Lung (tissue), 12 donors: Measurements from ENCODE around the gene KRT16. TPM values are rescaled to one million over a fixed set of nuclear protein-coding genes. Genes with fewer than 3 reads are reported as not detected.

Source experiments
- ATAC-seq: fragments of 200-7000 bp; cut with Tn5 transposase; one replicate; pipeline ENCODE4 v1.9.1; 2020; ENCODE audit warnings: moderate number of reproducible peaks; ENCODE audit not compliant: insufficient read depth, low FRiP score
- DNase-seq, 3 donors: peaks; one replicate each; pipeline ENCODE4 v3.0.0-alpha.2; 2013 to 2017
- H3K27ac ChIP-seq, 2 donors: one replicate each; pipeline ENCODE4 v1.5.1; 2013; ENCODE audit warnings: mild to moderate bottlenecking in 2 of 2, moderate library complexity in 2 of 2, control low read depth in 1 of 2, inconsistent platforms in 1 of 2, low read depth in 1 of 2, low read length in 1 of 2
- H3K27me3 ChIP-seq, 3 donors: one replicate each; pipeline ENCODE4 v1.5.1; 2013; ENCODE audit warnings: low read length in 2 of 3; ENCODE audit not compliant: control insufficient read depth in 3 of 3, insufficient read depth in 3 of 3
- H3K36me3 ChIP-seq, 4 donors: one replicate each; pipeline ENCODE4 v1.5.1; 2013; ENCODE audit warnings: low read length in 4 of 4, mild to moderate bottlenecking in 1 of 4, moderate library complexity in 1 of 4; ENCODE audit not compliant: control insufficient read depth in 4 of 4, insufficient read depth in 4 of 4
- H3K4me1 ChIP-seq, 5 donors: one replicate each; pipeline ENCODE4 v1.5.1; 2013; ENCODE audit warnings: low read length in 5 of 5, mild to moderate bottlenecking in 2 of 5, moderate library complexity in 1 of 5; ENCODE audit not compliant: control insufficient read depth in 5 of 5, insufficient read depth in 5 of 5
- H3K4me3 ChIP-seq: one replicate; pipeline ENCODE4 v1.5.1; 2013; ENCODE audit warnings: mild to moderate bottlenecking, control low read depth, moderate library complexity
- H3K9ac ChIP-seq, 2 donors: one replicate each; pipeline ENCODE4 v1.5.1; 2013; ENCODE audit warnings: low read length in 2 of 2, control low read depth in 1 of 2; ENCODE audit not compliant: insufficient read depth in 1 of 2
- H3K9me3 ChIP-seq, 4 donors: one replicate each; pipeline ENCODE4 v1.5.1; 2013; ENCODE audit warnings: low read length in 3 of 4, mild to moderate bottlenecking in 1 of 4, moderate library complexity in 1 of 4; ENCODE audit not compliant: control insufficient read depth in 4 of 4, insufficient read depth in 3 of 4
- CTCF ChIP-seq: IDR thresholded peaks from 2 replicates; pipeline ENCODE4 v1.5.1; 2012; ENCODE audit warnings: mild to moderate bottlenecking; ENCODE audit errors: control extremely low read depth, extremely low read depth
- WGBS, 2 donors: extraction: QIAGEN DNeasy Blood & Tissue Kit; methylation state at CpG; one replicate each; pipeline ENCODE4 v1.1.7; 2013; 5-methylcytosine and 5-hydroxymethylcytosine counted together
- polyA plus RNA-seq, 2 donors: library from polyadenylated mRNA; stranded (reverse); fragments of 200-250 nt; gene quantifications; one replicate each; pipeline ENCODE4 v1.2.1, GENCODE V29; 2013
- total RNA-seq, 2 donors: library from RNA; depleted of rRNA in 1 of 2; stranded (reverse); fragments of >200 nt in 1 of 2; gene quantifications; one replicate each; pipeline ENCODE4 v1.2.1, GENCODE V29; 2014 to 2021
- donor health status: control.
- donor health status: control.
- donor health status: Bipolar disorder and iron deficiency.
- donor health status: healthy.
- donor health status: DM: yes; HTN: yes; CAD: no.

Gene KRT16
- total and polyA plus RNA-seq, 4 donors: 0.10 to 0.28 (median 0.18) TPM; not detected in 1

- H3K27ac ChIP-seq: peak overlapping the region in 1 of 2 donors; percentile 92
- peak; percentile 60 to 78 (median 76) for DNase-seq
- no peaks in the 10 kb centered on the region for H3K36me3 ChIP-seq
- no peak for TF ChIP-seq CTCF
- peaks cover 0 to 4% (median 0%) of the 10 kb centered on the region in 4 donors for H3K9me3 ChIP-seq
- no peaks in the 10 kb centered on the region for H3K27me3 ChIP-seq
- H3K4me3 ChIP-seq: no peak overlapping the region
- WGBS, 2 donors: 62 to 80% methylated on average over 18 of the region's 18 CpGs
- H3K9ac ChIP-seq: peak overlapping the region in 1 of 2 donors; percentile 55
- peak; percentile 48 for ATAC-seq
- peaks cover 0 to 30% (median 15%) of the 10 kb centered on the region in 5 donors for H3K4me1 ChIP-seq
These were observed 43.1 kb upstream of the KRT16 start for GRCh38 chr17:41655611-41656111.

- H3K27me3 ChIP-seq: no peaks in the 10 kb centered on the region
- H3K27ac ChIP-seq: peak overlapping the region in 1 of 2 donors; percentile 92
- ATAC-seq (no peak), DNase-seq (no peak)
- H3K9me3 ChIP-seq: peaks cover 0 to 4% (median 0%) of the 10 kb centered on the region in 4 donors
- H3K4me1 ChIP-seq: peaks cover 0 to 30% (median 18%) of the 10 kb centered on the region in 5 donors
- no peak for TF ChIP-seq CTCF
- no peak overlapping the region for H3K4me3 ChIP-seq
- peak overlapping the region; percentile 23 to 55 for H3K9ac ChIP-seq
- H3K36me3 ChIP-seq: no peaks in the 10 kb centered on the region
- 76 to 88% methylated on average over 24 of the region's 24 CpGs for WGBS, 2 donors
These were observed 42.4 kb upstream of the KRT16 start for GRCh38 chr17:41654678-41655607.

GRCh38 chr17:41653892-41654677 lies 41.5 kb upstream of the KRT16 start:
- ATAC-seq: peak; percentile 59
- Histone ChIP-seq H3K4me3 (no peak overlapping the region), H3K9me3 (peaks cover 0 to 4% (median 0%) of the 10 kb centered on the region in 4 donors), H3K27me3 (no peaks in the 10 kb centered on the region), H3K9ac (peak overlapping the region; percentile 4 to 49), H3K36me3 (no peaks in the 10 kb centered on the region), H3K4me1 (peaks cover 0 to 30% (median 18%) of the 10 kb centered on the region in 5 donors), H3K27ac (peak overlapping the region in 1 of 2 donors; percentile 92)
- DNase-seq: peak in 2 of 3 donors; percentile 58 to 64
- whole genome bisulfite sequencing, 2 donors: 62 to 76% methylated on average over 14 of the region's 14 CpGs
- TF ChIP-seq CTCF: no peak
